Measurements from ENCODE around the gene ATRNL1. TPM values are rescaled to one million over a fixed set of nuclear protein-coding genes. Genes with fewer than 3 reads are reported as not detected.

ATRNL1 gene
- total RNA-seq, 4 donors from 2014 or later, result 0.93 to 19.0 (median 8.7) TPM

- Histone ChIP-seq H3K4me3 (no peak overlapping the region), H3K36me3 (no peaks in the 10 kb centered on the region), H3K27me3 (no peaks in the 10 kb centered on the region), H3K4me1 (no peaks in the 10 kb centered on the region), H3K27ac (no peak overlapping the region), H3K9me3 (no peaks in the 10 kb centered on the region)
- no peak for TF ChIP-seq EP300 (IDR thresholded peaks at IDR 0.05)
- no peak for TF ChIP-seq CTCF (IDR thresholded peaks at IDR 0.05)
- no peak for TF ChIP-seq POLR2A (IDR thresholded peaks at IDR 0.05)
- TF ChIP-seq POLR2AphosphoS5 (IDR thresholded peaks at IDR 0.05), result no peak
- 89% methylated on average over 1 of the region's 1 CpG; no CpG with 5 or more reads in 1 of the 2 donors for WGBS, 2 donors (ENCODE audit: low coverage in 1 of 2)
- ATAC-seq, result no peak
These were observed 46.4 kb upstream of the ATRNL1 start for GRCh38 chr10:115046686-115047236.

GRCh38 chr10:115047705-115048104, 45.5 kb upstream of the ATRNL1 start:
- no peak for ATAC-seq

GRCh38 chr10:115049318-115049717, 43.8 kb upstream of the ATRNL1 start:
- TF ChIP-seq CTCF (IDR thresholded peaks at IDR 0.05) (no peak), EP300 (IDR thresholded peaks at IDR 0.05) (no peak), POLR2AphosphoS5 (IDR thresholded peaks at IDR 0.05) (no peak), POLR2A (IDR thresholded peaks at IDR 0.05) (no peak)
- H3K27ac ChIP-seq, result no peak overlapping the region
- no peak for ATAC-seq
- H3K4me1 ChIP-seq, result no peaks in the 10 kb centered on the region
- H3K27me3 ChIP-seq, result no peaks in the 10 kb centered on the region
- no peaks in the 10 kb centered on the region for H3K9me3 ChIP-seq
- H3K36me3 ChIP-seq, result no peaks in the 10 kb centered on the region
- H3K4me3 ChIP-seq, result no peak overlapping the region
- 57 to 59% methylated on average over 3 to 6 of the region's 6 CpGs for WGBS, 2 donors (ENCODE audit: low coverage in 1 of 2)

More at GRCh38 chr10:115047705-115048104, 45.5 kb upstream of the ATRNL1 start:
- Histone ChIP-seq H3K27ac (no peak overlapping the region), H3K4me1 (no peaks in the 10 kb centered on the region), H3K27me3 (no peaks in the 10 kb centered on the region), H3K9me3 (no peaks in the 10 kb centered on the region), H3K36me3 (no peaks in the 10 kb centered on the region), H3K4me3 (no peak overlapping the region)
- TF ChIP-seq POLR2A (IDR thresholded peaks at IDR 0.05) (no peak), CTCF (IDR thresholded peaks at IDR 0.05) (no peak), EP300 (IDR thresholded peaks at IDR 0.05) (no peak), POLR2AphosphoS5 (IDR thresholded peaks at IDR 0.05) (no peak)

DNA sequence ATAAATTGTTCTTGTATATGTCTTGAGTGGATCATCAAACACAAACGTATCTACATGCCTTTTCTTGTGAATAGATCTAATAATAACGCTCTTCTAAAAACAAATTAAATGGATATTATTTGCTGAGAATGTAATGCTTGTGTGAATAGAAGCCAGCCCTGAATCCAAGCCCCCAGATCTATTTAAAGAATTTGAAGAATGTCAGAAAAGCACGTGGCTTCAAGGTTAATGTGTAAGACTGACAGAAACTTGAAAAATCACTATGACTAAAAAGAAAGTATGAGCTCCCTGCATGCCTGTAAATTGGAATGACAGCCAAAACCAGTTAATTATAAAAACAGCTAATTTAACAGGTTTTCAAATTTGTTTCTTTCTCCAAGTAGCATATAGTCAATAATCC, 43.2 kb upstream of the ATRNL1 start:
- no peak overlapping the region for H3K4me3 ChIP-seq
- no peaks in the 10 kb centered on the region for H3K9me3 ChIP-seq
- WGBS, 2 donors (ENCODE audit: low coverage in 1 of 2), result 21 to 42% methylated on average over 3 of the region's 3 CpGs
- H3K27me3 ChIP-seq, result no peaks in the 10 kb centered on the region
- ATAC-seq, result no peak
- H3K4me1 ChIP-seq, result no peaks in the 10 kb centered on the region
- TF ChIP-seq POLR2A (IDR thresholded peaks at IDR 0.05) (no peak), EP300 (IDR thresholded peaks at IDR 0.05) (no peak), POLR2AphosphoS5 (IDR thresholded peaks at IDR 0.05) (no peak), CTCF (IDR thresholded peaks at IDR 0.05) (no peak)
- H3K36me3 ChIP-seq, result no peaks in the 10 kb centered on the region
- H3K27ac ChIP-seq, result no peak overlapping the region

DNA sequence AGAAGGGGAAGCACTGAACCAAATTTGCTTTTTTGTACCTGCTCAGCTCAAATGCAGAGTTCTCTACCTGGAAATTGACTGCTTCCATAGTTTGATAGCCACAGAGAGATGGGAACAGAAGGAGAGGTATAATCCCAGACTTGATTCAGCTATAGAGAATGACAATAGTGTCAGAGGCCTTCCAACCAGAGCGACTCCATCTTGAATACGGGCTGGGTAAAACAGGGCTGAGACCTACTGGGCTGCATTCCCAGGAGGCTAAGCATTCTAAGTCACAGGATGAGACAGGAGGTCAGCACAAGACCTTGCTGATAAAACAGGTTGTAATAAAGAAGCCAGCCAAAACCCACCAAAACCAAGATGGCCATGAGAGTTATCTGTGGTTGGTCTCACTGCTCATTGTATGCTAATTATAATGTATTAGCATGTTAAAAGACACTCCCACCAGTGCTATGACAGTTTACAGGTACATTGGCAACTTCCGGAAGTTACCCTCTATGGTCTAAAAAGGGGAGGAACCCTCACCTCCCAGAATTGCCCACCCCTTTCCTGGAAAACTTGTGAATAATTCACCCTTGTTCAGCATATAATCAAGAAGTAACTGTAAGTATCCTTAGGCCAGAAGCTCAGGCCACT, 42.7 kb upstream of the ATRNL1 start:
- Histone ChIP-seq H3K4me1 (no peaks in the 10 kb centered on the region), H3K27me3 (no peaks in the 10 kb centered on the region), H3K36me3 (no peaks in the 10 kb centered on the region), H3K27ac (no peak overlapping the region), H3K9me3 (no peaks in the 10 kb centered on the region), H3K4me3 (no peak overlapping the region)
- no peak for TF ChIP-seq CTCF (IDR thresholded peaks at IDR 0.05)
- no peak for TF ChIP-seq EP300 (IDR thresholded peaks at IDR 0.05)
- TF ChIP-seq POLR2AphosphoS5 (IDR thresholded peaks at IDR 0.05), result no peak
- no peak for TF ChIP-seq POLR2A (IDR thresholded peaks at IDR 0.05)
- ATAC-seq, result no peak
- 89 to 100% methylated on average over 1 to 2 of the region's 3 CpGs for WGBS, 2 donors (ENCODE audit: low coverage in 1 of 2)
